ENCODE results near the gene MSMO1. TPM values are rescaled to one million over a fixed set of nuclear protein-coding genes. Genes with fewer than 3 reads are reported as not detected.

The MSMO1 gene
- total and polyA plus RNA-seq, 10 of the 15 experiments (the other 5 are each of a cell fraction or from before 2014, with no cell fraction given) = 63.6 to 168 (median 105) TPM

GRCh38 chr4:165331359-165331758, 3.9 kb downstream of the MSMO1 start:
- in situ Hi-C loops (cut with MboI) (no loop called here), intact Hi-C loops (cut with micrococcal nuclease; ENCODE audit: unreplicated experiment) (no loop called here)
- RAD21 ChIA-PET (ENCODE audit: unreplicated experiment) = interaction anchor here (1.4 kb wide), 1 partner anchor 200 kb away, joined by 8 read pairs; no protein-coding TSS in a partner anchor
- ATAC-seq = peak; percentile 10; the same call in 2 of the 3 replicates
- 39% methylated on average over 1 of the region's 1 CpG for WGBS (ENCODE audit: insufficient coverage, insufficient replicate concordance, low lambda C conversion rate, missing lambda C conversion rate)
- SMC1A ChIA-PET (ENCODE audit: uncharacterized antibody, unreplicated experiment) = interaction anchor here (0.7 to 5.3 kb wide), 7 partner anchors 8 to 163 kb away, joined by 3 to 33 read pairs (median 3); no protein-coding TSS in a partner anchor
- Histone ChIP-seq H4K20me1 (ENCODE audit: control insufficient read depth, insufficient read depth) (no peaks in the 10 kb centered on the region), H3K27me3 (replicated peaks in 1 of 2; ENCODE audit: control insufficient read depth in 2 of 2, insufficient read depth in 2 of 2, low read length in 1 of 2) (no peaks in the 10 kb centered on the region), H3K4me1 (ENCODE audit: control insufficient read depth, insufficient read depth, low read length) (no peaks in the 10 kb centered on the region; the same call in 1 of the 2 replicates), H3K4me2 (ENCODE audit: control insufficient read depth, insufficient read depth) (no peak overlapping the region; the same call in 1 of the 2 replicates), H3K27ac (ENCODE audit: control insufficient read depth, insufficient read depth) (no peak overlapping the region), H2AFZ (ENCODE audit: control insufficient read depth, low read depth, low read length) (no peak overlapping the region), H3K36me3 (ENCODE audit: control insufficient read depth in 2 of 2, insufficient read depth in 2 of 2, low read length in 1 of 2) (peaks cover 0 to 11% of the 10 kb centered on the region in 2 experiments; a peak in 2 of 4 replicates), H3K4me3 (peak overlapping the region; percentile 60), H3K9ac (ENCODE audit: control insufficient read depth, insufficient read depth, low read length) (no peak overlapping the region), H3K9me3 (replicated peaks; ENCODE audit: control insufficient read depth, insufficient read depth, low read length) (no peaks in the 10 kb centered on the region), H3K79me2 (ENCODE audit: control insufficient read depth, insufficient read depth, low read length) (peaks cover 88% of the 10 kb centered on the region)
- CTCF ChIA-PET = interaction anchor here (0.9 to 3.7 kb wide), 3 partner anchors 12 to 75 kb away, joined by 3 to 24 read pairs (median 3); no protein-coding TSS in a partner anchor
- POLR2A ChIA-PET = interaction anchor here (0.7 to 3.3 kb wide), 4 partner anchors 12 to 660 kb away, joined by 4 to 13 read pairs (median 5); no protein-coding TSS in a partner anchor
- TF ChIP-seq CTCF (IDR thresholded peaks at IDR 0.05 in 2 of 3, conservative IDR thresholded peaks at IDR 0.05 in 1 of 3; ENCODE audit: control insufficient read depth in 2 of 3, extremely low read depth in 1 of 3, insufficient read depth in 1 of 3, low read depth in 3 of 3, low read length in 3 of 3) (0 out of 6 replicates have a peak, but pooled peaks of 1 of the 3 experiments have one; percentile 14), ZNF274 (IDR thresholded peaks at IDR 0.05; ENCODE audit: insufficient read depth, insufficient read length) (no peak), ZBTB4 (CRISPR knock-in tag; IDR thresholded peaks at IDR 0.05) (no peak), SKIL (IDR thresholded peaks at IDR 0.05; ENCODE audit: low read depth, poor library complexity, severe bottlenecking) (no peak), BCL3 (IDR thresholded peaks at IDR 0.05; ENCODE audit: borderline replicate concordance, insufficient read depth, low read depth, low read length, poor library complexity, severe bottlenecking) (no peak), SMARCA5 (IDR thresholded peaks at IDR 0.05) (no peak)
- no TSS peak for BruUV-seq (replicated peaks)
- no peak for FAIRE-seq
- DNase-seq (ENCODE audit: low read depth, low spot score) = no peak

Data from GM12878 (cell line).